Activated naive CD4-positive, alpha-beta T cell treated with anti-CD3 and anti-CD28 coated beads, Interleukin-2, amount 50 U/mL, for 24 hours (primary cell): ENCODE measurements around the gene H3-3A.

Experiments used
- H3K27ac Mint-ChIP-seq: one replicate; pipeline ENCODE4 v1.8.0; 2021; ENCODE audit warnings: mild to moderate bottlenecking, mixed read lengths
- H3K27me3 Mint-ChIP-seq: one replicate; pipeline ENCODE4 v1.8.0; 2021; ENCODE audit warnings: mixed read lengths
- H3K36me3 Mint-ChIP-seq: one replicate; pipeline ENCODE4 v1.8.0; 2021; ENCODE audit warnings: mixed read lengths
- H3K4me1 Mint-ChIP-seq: one replicate; pipeline ENCODE4 v1.8.0; 2021; ENCODE audit warnings: mixed read lengths
- H3K4me3 Mint-ChIP-seq: one replicate; pipeline ENCODE4 v1.8.0; 2021; ENCODE audit warnings: mild to moderate bottlenecking, mixed read lengths
- H3K9me3 Mint-ChIP-seq: one replicate; pipeline ENCODE4 v1.8.0; 2021; ENCODE audit warnings: mixed read lengths

The H3-3A gene

GRCh38 chr1:226111098-226111882, 48.8 kb downstream of the H3-3A start:
- Mint-ChIP-seq H3K4me3 (peak overlapping the region; percentile 75), H3K27me3 (no peaks in the 10 kb centered on the region), H3K36me3 (no peaks in the 10 kb centered on the region), H3K4me1 (peaks cover 16% of the 10 kb centered on the region), H3K9me3 (no peaks in the 10 kb centered on the region), H3K27ac (peak overlapping the region; percentile 62)

- H3K27me3 Mint-ChIP-seq = no peaks in the 10 kb centered on the region
- no peak overlapping the region for H3K27ac Mint-ChIP-seq
- H3K9me3 Mint-ChIP-seq = no peaks in the 10 kb centered on the region
- H3K4me1 Mint-ChIP-seq = peaks cover 16% of the 10 kb centered on the region
- H3K4me3 Mint-ChIP-seq = no peak overlapping the region
- H3K36me3 Mint-ChIP-seq = no peaks in the 10 kb centered on the region
Observed at GRCh38 chr1:226111883-226112261, 49.4 kb downstream of the H3-3A start.

- Mint-ChIP-seq H3K4me1 (peaks cover 15% of the 10 kb centered on the region), H3K9me3 (no peaks in the 10 kb centered on the region), H3K27me3 (no peaks in the 10 kb centered on the region), H3K36me3 (no peaks in the 10 kb centered on the region), H3K27ac (peak overlapping the region; percentile 30), H3K4me3 (no peak overlapping the region)
Observed at GRCh38 chr1:226112626-226113025, 50.1 kb downstream of the H3-3A start.

- peaks cover 11% of the 10 kb centered on the region for H3K4me1 Mint-ChIP-seq
- H3K4me3 Mint-ChIP-seq = no peak overlapping the region
- no peak overlapping the region for H3K27ac Mint-ChIP-seq
- H3K9me3 Mint-ChIP-seq = no peaks in the 10 kb centered on the region
- no peaks in the 10 kb centered on the region for H3K36me3 Mint-ChIP-seq
- H3K27me3 Mint-ChIP-seq = no peaks in the 10 kb centered on the region
Observed at GRCh38 chr1:226116673-226117072, 54.2 kb downstream of the H3-3A start.

- Mint-ChIP-seq H3K27ac (no peak overlapping the region), H3K4me3 (no peak overlapping the region), H3K36me3 (no peaks in the 10 kb centered on the region), H3K27me3 (no peaks in the 10 kb centered on the region), H3K4me1 (peaks cover 11% of the 10 kb centered on the region), H3K9me3 (no peaks in the 10 kb centered on the region)
Observed at GRCh38 chr1:226117330-226117729, 54.8 kb downstream of the H3-3A start.

GRCh38 chr1:226118357-226118756, 55.8 kb downstream of the H3-3A start:
- Mint-ChIP-seq H3K4me3 (no peak overlapping the region), H3K4me1 (peaks cover 17% of the 10 kb centered on the region), H3K36me3 (no peaks in the 10 kb centered on the region), H3K27me3 (no peaks in the 10 kb centered on the region), H3K9me3 (no peaks in the 10 kb centered on the region), H3K27ac (no peak overlapping the region)

- Mint-ChIP-seq H3K27ac (no peak overlapping the region), H3K27me3 (no peaks in the 10 kb centered on the region), H3K4me1 (peaks cover 25% of the 10 kb centered on the region), H3K36me3 (no peaks in the 10 kb centered on the region), H3K9me3 (no peaks in the 10 kb centered on the region), H3K4me3 (no peak overlapping the region)
Observed at GRCh38 chr1:226119169-226119568, 56.7 kb downstream of the H3-3A start.

GRCh38 chr1:226120398-226120797, 57.9 kb downstream of the H3-3A start:
- peaks cover 33% of the 10 kb centered on the region for H3K4me1 Mint-ChIP-seq
- no peaks in the 10 kb centered on the region for H3K36me3 Mint-ChIP-seq
- no peaks in the 10 kb centered on the region for H3K27me3 Mint-ChIP-seq
- H3K27ac Mint-ChIP-seq = peak overlapping the region; percentile 17
- no peaks in the 10 kb centered on the region for H3K9me3 Mint-ChIP-seq
- peak overlapping the region; percentile 84 for H3K4me3 Mint-ChIP-seq

- no peaks in the 10 kb centered on the region for H3K27me3 Mint-ChIP-seq
- peak overlapping the region; percentile 84 for H3K4me3 Mint-ChIP-seq
- peaks cover 33% of the 10 kb centered on the region for H3K4me1 Mint-ChIP-seq
- no peaks in the 10 kb centered on the region for H3K9me3 Mint-ChIP-seq
- H3K27ac Mint-ChIP-seq = peak overlapping the region; percentile 84
- no peaks in the 10 kb centered on the region for H3K36me3 Mint-ChIP-seq
Observed at GRCh38 chr1:226121049-226121586, 58.6 kb downstream of the H3-3A start.
